Thyroid gland (tissue), 4 donors: ENCODE measurements around the gene CHPF. TPM values are rescaled to one million over a fixed set of nuclear protein-coding genes. Genes with fewer than 3 reads are reported as not detected.

Source experiments
- DNase-seq, 2 donors: peaks; one replicate each; pipeline ENCODE4 v3.0.0-alpha.2; 2019
- H3K27ac ChIP-seq, 3 donors: fragments of 200-600 bp; sonication (generic); 1 replicate in 2 of 3; 2 replicates in 1 of 3; pipeline ENCODE4 v1.5.1; 2016 to 2019; ENCODE audit warnings: mild to moderate bottlenecking in 1 of 3, moderate library complexity in 1 of 3
- H3K27me3 ChIP-seq: fragments of 200-600 bp; sonication (generic); one replicate; pipeline ENCODE4 v1.5.1; 2019
- H3K36me3 ChIP-seq, 2 donors: fragments of 200-600 bp; sonication (generic); one replicate each; pipeline ENCODE4 v1.5.1; 2016 to 2019
- H3K4me1 ChIP-seq, 2 donors: fragments of 200-600 bp; sonication (generic); one replicate each; pipeline ENCODE4 v1.5.1; 2017 to 2019
- H3K4me3 ChIP-seq, 3 donors: fragments of 200-600 bp; sonication (generic); replicated peaks in 1 of 3; 1 replicate in 2 of 3; 2 replicates in 1 of 3; pipeline ENCODE4 v1.5.1; 2016; ENCODE audit warnings: mild to moderate bottlenecking in 1 of 3
- H3K9me3 ChIP-seq: fragments of 200-600 bp; sonication (generic); one replicate; pipeline ENCODE4 v1.5.1; 2017
- CTCF ChIP-seq, 6 experiments: fragments of 200-600 bp in 3 of 6; fragments of 450-650 bp in 3 of 6; sonication (generic) in 3 of 6; IDR thresholded peaks; one replicate each; pipeline ENCODE4 v1.5.1; 2016 to 2019; ENCODE audit warnings: antibody characterized with exemption in 6 of 6, mild to moderate bottlenecking in 2 of 6, inconsistent platforms in 1 of 6, moderate library complexity in 1 of 6
- POLR2A ChIP-seq, 2 donors: fragments of 450-650 bp; IDR thresholded peaks; one replicate each; pipeline ENCODE4 v1.6.1; 2017; ENCODE audit warnings: antibody characterized with exemption in 2 of 2, mild to moderate bottlenecking in 2 of 2, moderate library complexity in 1 of 2
- WGBS, 2 donors: methylation state at CpG; one replicate each; pipeline ENCODE4 v1.1.5; 2017; 5-methylcytosine and 5-hydroxymethylcytosine counted together
- intact Hi-C: fragments of 100-400 bp; cut with DNase I; formaldehyde crosslinking; loops from one replicate; pipeline ENCODE4 v1.15.1; 2023
- total RNA-seq, 4 donors: library from RNA; depleted of rRNA; stranded (reverse); fragments of >200 nt; gene quantifications; one replicate each; pipeline ENCODE4 v1.2.3, GENCODE V29; 2016

The CHPF gene
- total RNA-seq, 4 donors from 2014 or later = 57.2 to 194 (median 141) TPM

- Histone ChIP-seq H3K36me3 (no peaks in the 10 kb centered on the region), H3K27ac (no peak overlapping the region), H3K27me3 (peaks cover 3% of the 10 kb centered on the region), H3K4me1 (peaks cover 11 to 21% of the 10 kb centered on the region in 2 donors), H3K9me3 (no peaks in the 10 kb centered on the region), H3K4me3 (no peak overlapping the region)
- no peak for TF ChIP-seq CTCF (IDR thresholded peaks at IDR 0.05)
- no peak for TF ChIP-seq POLR2A (IDR thresholded peaks at IDR 0.05)
- intact Hi-C loops = no loop called here
- 26 to 32% methylated on average over 12 to 13 of the region's 16 CpGs for WGBS, 2 donors
- DNase-seq = no peak
Measured at GRCh38 chr2:219512524-219513216, 30.9 kb downstream of the CHPF start.

GRCh38 chr2:219511547-219512325, 31.9 kb downstream of the CHPF start:
- Histone ChIP-seq H3K27ac (no peak overlapping the region), H3K27me3 (peaks cover 3% of the 10 kb centered on the region), H3K36me3 (peaks cover 2% of the 10 kb centered on the region in 2 donors), H3K9me3 (no peaks in the 10 kb centered on the region), H3K4me1 (peaks cover 11 to 21% of the 10 kb centered on the region in 2 donors), H3K4me3 (no peak overlapping the region)
- intact Hi-C loops = no loop called here
- TF ChIP-seq POLR2A (IDR thresholded peaks at IDR 0.05) (no peak), CTCF (IDR thresholded peaks at IDR 0.05) (no peak)
- 30 to 36% methylated on average over 14 to 15 of the region's 15 CpGs for WGBS, 2 donors
- no peak for DNase-seq

- Histone ChIP-seq H3K4me3 (no peak overlapping the region), H3K9me3 (no peaks in the 10 kb centered on the region), H3K27me3 (peaks cover 3% of the 10 kb centered on the region), H3K27ac (no peak overlapping the region), H3K4me1 (peaks cover 11 to 21% of the 10 kb centered on the region in 2 donors), H3K36me3 (peaks cover 10 to 13% of the 10 kb centered on the region in 2 donors)
- intact Hi-C loops = no loop called here
- DNase-seq = no peak
- WGBS, 2 donors = 15 to 35% methylated on average over 13 to 22 of the region's 22 CpGs
- TF ChIP-seq CTCF (IDR thresholded peaks at IDR 0.05) = no peak
- no peak for TF ChIP-seq POLR2A (IDR thresholded peaks at IDR 0.05)
Measured at GRCh38 chr2:219510512-219511135, 33.0 kb downstream of the CHPF start.

GRCh38 chr2:219509780-219510511, 33.7 kb downstream of the CHPF start:
- H3K36me3 ChIP-seq = peaks cover 12 to 19% of the 10 kb centered on the region in 2 donors
- TF ChIP-seq CTCF (IDR thresholded peaks at IDR 0.05) = peak; percentile 12 to 70 (median 40)
- no peak for TF ChIP-seq POLR2A (IDR thresholded peaks at IDR 0.05)
- intact Hi-C loops = no loop called here
- WGBS, 2 donors = 2 to 3% methylated on average over 22 to 26 of the region's 26 CpGs
- H3K27ac ChIP-seq = no peak overlapping the region
- peak; percentile 50 to 55 for DNase-seq
- peak overlapping the region in 1 of 3 donors; percentile 15 for H3K4me3 ChIP-seq
- peaks cover 11 to 21% of the 10 kb centered on the region in 2 donors for H3K4me1 ChIP-seq
- H3K27me3 ChIP-seq = peaks cover 3% of the 10 kb centered on the region
- H3K9me3 ChIP-seq = no peaks in the 10 kb centered on the region
